HUES48 (cell line): ENCODE data around the gene NRXN2.
"Not testable (repeated sequence)": the region's sequence is repeated elsewhere in the genome, so short reads cannot be mapped to it uniquely, and the experiment has no call there.

Experiments
- H3K27ac ChIP-seq: one replicate; pipeline ENCODE4 v1.7.0; 2013; ENCODE audit warnings: low read depth, low read length, inconsistent platforms
- H3K27me3 ChIP-seq: 2 replicates; pipeline ENCODE4 v1.6.1; 2013; ENCODE audit warnings: mild to moderate bottlenecking, low read length; ENCODE audit not compliant: control insufficient read depth, insufficient read depth
- H3K36me3 ChIP-seq: 2 replicates; pipeline ENCODE4 v1.6.1; 2013; ENCODE audit warnings: low read length; ENCODE audit not compliant: control insufficient read depth, insufficient read depth
- H3K4me1 ChIP-seq: 2 replicates; pipeline ENCODE4 v1.6.1; 2013; ENCODE audit warnings: mild to moderate bottlenecking, low read length; ENCODE audit not compliant: control insufficient read depth, insufficient read depth
- H3K4me3 ChIP-seq: 2 replicates; pipeline ENCODE4 v1.5.1; 2013; ENCODE audit warnings: mild to moderate bottlenecking, low read depth, low read length
- H3K9ac ChIP-seq: 2 replicates; pipeline ENCODE4 v1.6.1; 2013; ENCODE audit warnings: mild to moderate bottlenecking, low read depth, low read length, moderate library complexity
- H3K9me3 ChIP-seq: 2 replicates; pipeline ENCODE4 v1.6.1; 2013; ENCODE audit warnings: low read length; ENCODE audit not compliant: control insufficient read depth, insufficient read depth

The NRXN2 gene

DNA sequence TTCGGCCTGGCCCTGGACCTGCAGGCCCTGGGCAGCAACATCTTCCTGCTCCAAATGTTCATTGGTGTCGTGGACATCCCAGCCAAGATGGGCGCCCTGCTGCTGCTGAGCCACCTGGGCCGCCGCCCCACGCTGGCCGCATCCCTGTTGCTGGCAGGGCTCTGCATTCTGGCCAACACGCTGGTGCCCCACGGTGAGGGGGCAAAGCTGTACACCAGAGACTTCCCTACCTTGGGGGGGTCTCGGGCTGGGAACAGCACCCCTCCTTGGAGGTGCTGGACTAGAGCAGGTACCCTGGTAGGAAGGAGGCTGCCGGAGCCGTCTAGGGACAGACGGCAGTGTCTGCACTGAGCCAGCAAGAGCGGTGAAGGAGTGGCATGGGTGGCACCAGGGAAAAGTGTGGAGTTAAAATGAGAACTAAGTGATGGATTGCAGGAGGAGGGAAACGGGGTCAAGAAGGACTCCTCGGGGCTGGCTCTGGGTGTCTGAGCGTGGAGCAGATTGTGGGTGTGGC lies 123.2 kb downstream of the NRXN2 start:
- H3K4me1 ChIP-seq = no peaks in the 10 kb centered on the region
- no peak overlapping the region for H3K27ac ChIP-seq
- no peaks in the 10 kb centered on the region for H3K27me3 ChIP-seq
- no peaks in the 10 kb centered on the region for H3K36me3 ChIP-seq
- H3K9ac ChIP-seq = no peak overlapping the region
- H3K9me3 ChIP-seq = peaks cover 7% of the 10 kb centered on the region; the same call in 1 of the 2 replicates
- no peak overlapping the region for H3K4me3 ChIP-seq

GRCh38 chr11:64598797-64599697 lies 124.0 kb downstream of the NRXN2 start:
- Histone ChIP-seq H3K36me3 (no peaks in the 10 kb centered on the region), H3K27me3 (no peaks in the 10 kb centered on the region), H3K4me1 (no peaks in the 10 kb centered on the region), H3K9me3 (peaks cover 7% of the 10 kb centered on the region; the same call in 1 of the 2 replicates), H3K27ac (no peak overlapping the region), H3K4me3 (no peak overlapping the region), H3K9ac (no peak overlapping the region)

GRCh38 chr11:64598106-64598796 lies 124.7 kb downstream of the NRXN2 start:
- Histone ChIP-seq H3K36me3 (no peaks in the 10 kb centered on the region), H3K27me3 (no peaks in the 10 kb centered on the region), H3K4me3 (no peak overlapping the region), H3K9ac (no peak overlapping the region), H3K9me3 (peaks cover 7% of the 10 kb centered on the region; the same call in 1 of the 2 replicates), H3K4me1 (no peaks in the 10 kb centered on the region), H3K27ac (no peak overlapping the region)

DNA sequence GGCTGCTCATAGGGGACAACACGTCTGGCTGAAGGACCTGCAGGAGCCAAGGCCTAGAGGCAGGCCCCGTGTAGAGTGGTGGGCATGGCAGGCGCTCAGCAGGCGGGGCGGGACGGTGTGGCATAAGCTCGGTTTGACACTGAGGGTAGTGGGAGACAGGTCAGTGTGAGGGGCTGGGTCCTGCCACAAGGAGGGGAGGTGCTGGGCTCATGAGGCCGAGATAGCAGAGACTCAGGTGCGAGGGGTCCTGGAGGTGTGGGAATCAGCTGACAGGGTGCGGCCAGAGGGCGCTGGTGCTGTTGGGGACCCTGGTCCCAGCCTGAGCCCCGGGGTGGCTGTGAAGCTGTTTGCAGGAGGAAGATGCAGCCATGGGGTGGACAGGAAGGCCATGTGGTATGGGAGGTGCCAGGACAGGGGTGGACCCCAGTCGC lies 125.3 kb downstream of the NRXN2 start:
- peaks cover 7% of the 10 kb centered on the region; the same call in 1 of the 2 replicates for H3K9me3 ChIP-seq
- H3K9ac ChIP-seq = no peak overlapping the region
- no peaks in the 10 kb centered on the region for H3K27me3 ChIP-seq
- H3K27ac ChIP-seq = no peak overlapping the region
- no peak overlapping the region for H3K4me3 ChIP-seq
- H3K4me1 ChIP-seq = no peaks in the 10 kb centered on the region
- H3K36me3 ChIP-seq = no peaks in the 10 kb centered on the region

DNA sequence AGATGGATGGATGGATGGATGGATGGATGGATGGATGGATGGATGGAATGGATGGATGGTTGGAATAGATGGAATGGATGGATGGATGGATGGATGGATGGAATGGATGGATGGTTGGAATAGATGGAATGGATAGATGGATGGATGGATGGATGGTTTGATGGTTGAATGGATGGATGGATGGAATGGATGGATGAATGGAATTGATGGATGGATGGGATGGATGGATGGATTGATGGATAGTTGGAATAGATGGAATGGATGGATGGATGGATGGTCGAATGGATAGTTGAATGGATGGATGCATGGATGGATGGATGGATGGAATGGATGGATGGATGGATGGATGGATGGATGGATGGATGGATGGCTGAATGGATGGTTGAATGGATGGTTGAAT lies 127.1 kb downstream of the NRXN2 start:
- not testable (repeated sequence) for H3K4me1 ChIP-seq, H3K9me3 ChIP-seq, H3K36me3 ChIP-seq, H3K4me3 ChIP-seq, H3K27ac ChIP-seq, H3K27me3 ChIP-seq, H3K9ac ChIP-seq

DNA sequence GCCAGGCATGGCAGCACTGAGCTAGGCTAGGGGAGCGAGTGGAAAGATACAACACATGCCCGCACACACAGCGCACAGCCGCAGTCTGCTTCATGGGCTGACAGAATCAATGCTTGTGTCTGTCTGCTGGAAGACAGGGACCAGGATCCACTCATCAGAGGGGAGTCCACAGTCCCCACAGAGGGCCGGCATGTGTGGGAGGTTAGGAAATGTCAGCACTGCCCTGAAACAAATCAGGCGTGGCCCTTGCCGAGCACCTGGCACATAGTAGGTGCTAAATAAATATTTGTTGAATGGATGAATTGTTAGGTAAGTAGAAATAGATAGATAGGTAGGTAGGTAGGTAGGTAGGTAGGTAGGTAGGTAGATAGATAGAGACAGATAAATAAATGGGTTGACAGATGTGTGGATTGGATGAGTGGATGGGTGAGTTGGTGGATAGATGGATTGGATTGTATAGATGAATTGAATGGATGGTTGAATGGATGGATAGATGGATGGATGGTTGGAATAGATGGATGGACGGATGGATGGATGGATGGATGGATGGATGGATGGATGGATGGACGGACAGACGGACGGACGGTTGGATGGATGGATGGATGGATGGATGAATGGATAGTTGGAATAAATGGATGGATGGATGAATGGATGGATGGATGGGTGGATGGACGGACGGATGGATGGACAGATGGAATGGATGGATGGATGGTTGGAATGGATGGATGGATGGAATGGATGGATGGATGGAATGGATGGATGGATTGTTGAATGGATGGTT lies 128.6 kb downstream of the NRXN2 start:
- Histone ChIP-seq H3K9ac (no peak overlapping the region), H3K9me3 (peaks cover 7% of the 10 kb centered on the region; the same call in 1 of the 2 replicates), H3K4me1 (no peaks in the 10 kb centered on the region), H3K36me3 (no peaks in the 10 kb centered on the region), H3K27ac (no peak overlapping the region), H3K27me3 (no peaks in the 10 kb centered on the region), H3K4me3 (no peak overlapping the region)

DNA sequence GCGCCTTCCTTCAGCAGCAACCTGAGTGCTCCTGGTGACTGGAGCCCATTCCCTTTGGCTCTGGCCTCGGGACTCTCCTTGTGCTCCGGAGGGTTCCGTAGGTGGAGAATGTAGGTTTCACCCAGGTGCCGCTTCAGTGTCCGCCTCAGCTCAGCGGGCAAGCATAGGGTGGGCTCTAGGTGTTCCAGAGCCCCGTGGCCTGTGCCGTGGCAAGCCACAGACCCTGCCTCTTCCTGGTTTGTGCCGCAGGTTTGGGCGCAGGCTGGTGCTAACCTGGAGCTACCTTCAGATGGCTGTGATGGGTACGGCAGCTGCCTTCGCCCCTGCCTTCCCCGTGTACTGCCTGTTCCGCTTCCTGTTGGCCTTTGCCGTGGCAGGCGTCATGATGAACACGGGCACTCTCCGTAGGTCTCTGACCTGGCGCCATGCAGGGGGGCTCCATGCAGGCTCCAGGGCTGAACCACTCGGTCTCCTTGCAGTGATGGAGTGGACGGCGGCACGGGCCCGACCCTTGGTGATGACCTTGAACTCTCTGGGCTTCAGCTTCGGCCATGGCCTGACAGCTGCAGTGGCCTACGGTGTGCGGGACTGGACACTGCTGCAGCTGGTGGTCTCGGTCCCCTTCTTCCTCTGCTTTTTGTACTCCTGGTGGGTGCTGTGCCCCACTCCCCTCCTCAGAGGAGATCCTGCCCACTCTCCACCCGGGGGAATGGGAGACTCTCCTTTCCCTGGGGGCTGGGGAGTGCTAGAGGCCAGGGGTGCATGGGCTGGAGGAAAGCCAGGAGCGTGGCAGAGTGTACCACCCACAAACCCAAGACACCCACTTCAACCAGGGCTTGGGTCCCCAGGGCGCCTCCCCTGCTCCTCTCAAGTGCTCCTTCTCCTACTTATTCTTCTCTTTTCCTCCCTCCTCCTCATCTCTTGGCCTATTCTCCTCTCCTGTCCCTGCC lies 129.6 kb downstream of the NRXN2 start:
- no peak overlapping the region for H3K4me3 ChIP-seq
- H3K36me3 ChIP-seq = no peaks in the 10 kb centered on the region
- H3K27ac ChIP-seq = no peak overlapping the region
- peaks cover 15% of the 10 kb centered on the region; the same call in 1 of the 2 replicates for H3K9me3 ChIP-seq
- no peaks in the 10 kb centered on the region for H3K27me3 ChIP-seq
- H3K4me1 ChIP-seq = no peaks in the 10 kb centered on the region
- H3K9ac ChIP-seq = no peak overlapping the region

DNA sequence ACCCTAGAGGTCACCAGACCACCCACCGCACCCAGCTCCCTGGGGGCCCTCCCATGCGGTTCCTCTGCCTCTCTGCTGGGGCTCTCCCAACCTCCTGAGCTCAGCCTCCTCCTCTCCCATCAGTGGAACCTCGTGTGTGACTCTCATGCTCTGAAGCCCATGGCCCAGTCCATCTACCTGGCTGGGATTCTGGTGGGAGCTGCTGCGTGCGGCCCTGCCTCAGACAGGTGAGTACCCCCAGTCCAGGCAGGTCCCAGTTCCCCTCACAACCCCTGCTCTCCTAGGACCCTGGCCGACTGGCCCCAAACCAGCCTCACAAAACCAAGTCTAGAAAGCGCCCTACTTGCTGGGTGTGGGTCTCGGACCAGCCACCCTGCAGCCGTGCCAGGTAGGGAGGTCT lies 130.3 kb downstream of the NRXN2 start:
- Histone ChIP-seq H3K27me3 (no peaks in the 10 kb centered on the region), H3K4me3 (no peak overlapping the region), H3K9ac (no peak overlapping the region), H3K36me3 (no peaks in the 10 kb centered on the region), H3K9me3 (peaks cover 15% of the 10 kb centered on the region; the same call in 1 of the 2 replicates), H3K27ac (no peak overlapping the region), H3K4me1 (no peaks in the 10 kb centered on the region)

- no peaks in the 10 kb centered on the region for H3K36me3 ChIP-seq
- H3K4me3 ChIP-seq = no peak overlapping the region
- no peak overlapping the region for H3K27ac ChIP-seq
- H3K4me1 ChIP-seq = no peaks in the 10 kb centered on the region
- H3K9ac ChIP-seq = no peak overlapping the region
- peaks cover 15% of the 10 kb centered on the region; the same call in 1 of the 2 replicates for H3K9me3 ChIP-seq
- no peaks in the 10 kb centered on the region for H3K27me3 ChIP-seq
Measured at GRCh38 chr11:64592234-64592615, 130.8 kb downstream of the NRXN2 start.
